SU-DHL-6 (cell line): Measurements from ENCODE around the gene CASS4.

Experiments used
- CTCF ChIP-seq: fragments of 200-600 bp; sonication (generic); IDR thresholded peaks from one replicate; pipeline ENCODE4 v1.5.1; 2017; ENCODE audit warnings: antibody characterized with exemption, mild to moderate bottlenecking, low read length, moderate library complexity; ENCODE audit not compliant: insufficient read depth, poor library complexity, severe bottlenecking
- EZH2phosphoT487 ChIP-seq: fragments of 200-600 bp; sonication (generic), shearing (Covaris generic); conservative IDR thresholded peaks from 2 replicates; pipeline ENCODE4 v1.6.1; 2018; ENCODE audit warnings: mild to moderate bottlenecking, antibody characterized with exemption, low read length, moderate library complexity, mixed read lengths

- TF ChIP-seq EZH2phosphoT487 = no peak
- no peak for TF ChIP-seq CTCF
These were observed 71.9 kb downstream of the CASS4 start for GRCh38 chr20:56483970-56484369.
